GM12874 (cell line): ENCODE measurements around the gene RPP14.
A peak's percentile ranks its signal among the peaks of the same experiment; 100 is the strongest.

ENCODE experiments used
- CTCF ChIP-seq: IDR thresholded peaks from 2 replicates; pipeline ENCODE4 v1.5.1; 2011; ENCODE audit warnings: low read depth, mild to moderate bottlenecking, control low read depth, low read length, moderate library complexity; ENCODE audit not compliant: insufficient read depth

The RPP14 gene

GRCh38 chr3:58329922-58330413 lies 23.9 kb downstream of the RPP14 start:
- TF ChIP-seq CTCF: no peak

- no peak for TF ChIP-seq CTCF
Measured at GRCh38 chr3:58331593-58332152, 25.6 kb downstream of the RPP14 start.

GRCh38 chr3:58332575-58333188 lies 26.6 kb downstream of the RPP14 start, which contains the start of gene PXK:
Gene PXK (plus strand): TSS chr3:58332892. CDS start chr3:58332989, 97 bp downstream.
- 0 out of 2 replicates have a peak, but pooled peaks have one; percentile 7 for TF ChIP-seq CTCF

- no peak for TF ChIP-seq CTCF
Measured at GRCh38 chr3:58333206-58334012, 27.4 kb downstream of the RPP14 start.

- TF ChIP-seq CTCF: no peak
Measured at GRCh38 chr3:58334013-58334321, 27.9 kb downstream of the RPP14 start.

GRCh38 chr3:58334506-58334884 lies 28.4 kb downstream of the RPP14 start:
- TF ChIP-seq CTCF: no peak

GRCh38 chr3:58335652-58335947 lies 29.6 kb downstream of the RPP14 start:
- no peak for TF ChIP-seq CTCF
